ENCODE results near the gene FOXA3. TPM values are rescaled to one million over a fixed set of nuclear protein-coding genes. Genes with fewer than 3 reads are reported as not detected.

Gene FOXA3
- total and polyA plus RNA-seq, 10 of the 15 experiments (the other 5 are each of a cell fraction or from before 2014, with no cell fraction given): 0.04 to 0.83 (median 0.11) TPM; not detected in 5

- Histone ChIP-seq H3K27ac (ENCODE audit: control insufficient read depth, insufficient read depth) (no peak overlapping the region), H2AFZ (ENCODE audit: control insufficient read depth, low read depth, low read length) (no peak overlapping the region), H3K79me2 (ENCODE audit: control insufficient read depth, insufficient read depth, low read length) (peaks cover 8% of the 10 kb centered on the region), H3K9me3 (replicated peaks; ENCODE audit: control insufficient read depth, insufficient read depth, low read length) (no peaks in the 10 kb centered on the region), H3K4me2 (ENCODE audit: control insufficient read depth, insufficient read depth) (peak overlapping the region; percentile 73), H3K9ac (ENCODE audit: control insufficient read depth, insufficient read depth, low read length) (no peak overlapping the region), H3K4me1 (ENCODE audit: control insufficient read depth, insufficient read depth, low read length) (peaks cover 10% of the 10 kb centered on the region), H4K20me1 (ENCODE audit: control insufficient read depth, insufficient read depth) (no peaks in the 10 kb centered on the region), H3K36me3 (ENCODE audit: control insufficient read depth in 2 of 2, insufficient read depth in 2 of 2, low read length in 1 of 2) (no peaks in the 10 kb centered on the region; a peak in 2 of 4 replicates), H3K4me3 (no peak overlapping the region; the same call in 1 of the 2 replicates), H3K27me3 (replicated peaks in 1 of 2; ENCODE audit: control insufficient read depth in 2 of 2, insufficient read depth in 2 of 2, low read length in 1 of 2) (no peaks in the 10 kb centered on the region)
- ChIA-PET SMC1A (ENCODE audit: uncharacterized antibody, unreplicated experiment) (no interaction called here), RAD21 (ENCODE audit: unreplicated experiment) (interaction anchor here (1.3 to 1.4 kb wide), 2 partner anchors 36 to 37 kb away, joined by 3 to 5 read pairs; partner anchors contain the start of genes FOXA3 and SYMPK), POLR2A (interaction anchor here (1.1 to 3.7 kb wide), 3 partner anchors 14 to 95 kb away, joined by 5 to 23 read pairs (median 6); partner anchors contain the start of genes CCDC61, FOXA3, IRF2BP1 and SYMPK), CTCF (interaction anchor here (0.6 to 0.9 kb wide), 2 partner anchors 82 to 105 kb away, joined by 3 read pairs; no protein-coding TSS in a partner anchor)
- in situ Hi-C loops (cut with MboI) (no loop called here), intact Hi-C loops (cut with micrococcal nuclease; ENCODE audit: unreplicated experiment) (loop anchor here (5.0 kb wide), 1 partner anchor 83 kb away; the partner anchor contains the start of gene RSPH6A)
- WGBS (ENCODE audit: insufficient coverage, insufficient replicate concordance, low lambda C conversion rate, missing lambda C conversion rate): 85% methylated on average over 4 of the region's 4 CpGs
- TSS peak; percentile 83 for BruUV-seq (replicated peaks)
- ATAC-seq (no peak), DNase-seq (ENCODE audit: low read depth, low spot score) (no peak), FAIRE-seq (no peak)
- TF ChIP-seq NFYB (IDR thresholded peaks at IDR 0.05; ENCODE audit: insufficient read depth, low read depth, low read length) (no peak), ASH2L (IDR thresholded peaks at IDR 0.05; ENCODE audit: borderline replicate concordance, low read depth) (no peak), SUPT20H (IDR thresholded peaks at IDR 0.05; ENCODE audit: borderline replicate concordance, control insufficient read depth, low read depth, low read length) (no peak), GABPA (IDR thresholded peaks at IDR 0.05; ENCODE audit: low read depth) (no peak), MAX (IDR thresholded peaks at IDR 0.05; ENCODE audit: low read depth, low read length) (no peak)
These were observed 35.9 kb downstream of the FOXA3 start for GRCh38 chr19:45899919-45900589.

Data from GM12878 (cell line).